Measurements from ENCODE around the gene HDGFL2.

Gene HDGFL2

GRCh38 chr19:4473763-4474513 lies 1.8 kb downstream of the HDGFL2 start (continued):
- TF ChIP-seq ZSCAN30 (tag by site-specific recombination; IDR thresholded peaks at IDR 0.05) (no peak), ZNF792 (tag by site-specific recombination; IDR thresholded peaks at IDR 0.05) (no peak), ZNF843 (tag by site-specific recombination; IDR thresholded peaks at IDR 0.05) (no peak), ZNF23 (tag by site-specific recombination; IDR thresholded peaks at IDR 0.05; ENCODE audit: borderline replicate concordance) (no peak), GFI1B (tag by site-specific recombination; IDR thresholded peaks at IDR 0.05) (no peak), ZNF394 (tag by site-specific recombination; IDR thresholded peaks at IDR 0.05; ENCODE audit: borderline replicate concordance) (peak; percentile 65; the same call in 1 of the 2 replicates), ZNF600 (tag by site-specific recombination; IDR thresholded peaks at IDR 0.05) (peak; percentile 74; the same call in 1 of the 2 replicates), GLI2 (tag by site-specific recombination; IDR thresholded peaks at IDR 0.05; ENCODE audit: borderline replicate concordance, low read depth) (no peak), ZIC2 (tag by site-specific recombination; IDR thresholded peaks at IDR 0.05) (no peak), ZNF155 (tag by site-specific recombination; IDR thresholded peaks at IDR 0.05) (no peak), BCL6B (tag by site-specific recombination; IDR thresholded peaks at IDR 0.05) (no peak), ZEB2 (tag by site-specific recombination; IDR thresholded peaks at IDR 0.05) (0 out of 2 replicates have a peak, but pooled peaks have one; percentile 16), ZNF335 (tag by site-specific recombination; conservative IDR thresholded peaks at IDR 0.05) (peak; percentile 82), ZNF404 (tag by site-specific recombination; IDR thresholded peaks at IDR 0.05) (no peak), ZBTB44 (tag by site-specific recombination; IDR thresholded peaks at IDR 0.05) (no peak), ZBTB10 (tag by site-specific recombination; IDR thresholded peaks at IDR 0.05) (0 out of 2 replicates have a peak, but pooled peaks have one; percentile 24), ZFHX2 (tag by site-specific recombination; conservative IDR thresholded peaks at IDR 0.05) (peak; percentile 61), ZNF837 (tag by site-specific recombination; IDR thresholded peaks at IDR 0.05) (no peak), KLF17 (tag by site-specific recombination; IDR thresholded peaks at IDR 0.05) (0 out of 2 replicates have a peak, but pooled peaks have one; percentile 24), HIC1 (tag by site-specific recombination; IDR thresholded peaks at IDR 0.05) (peak; percentile 72), ZNF266 (tag by site-specific recombination; IDR thresholded peaks at IDR 0.05; ENCODE audit: low read depth) (no peak), KLF16 (tag by site-specific recombination; IDR thresholded peaks at IDR 0.05) (peak; percentile 17; the same call in 1 of the 2 replicates), HOXC10 (CRISPR knock-in tag; IDR thresholded peaks at IDR 0.05) (no peak), ZSCAN5A (tag by site-specific recombination; IDR thresholded peaks at IDR 0.05) (no peak), ZNF530 (tag by site-specific recombination; IDR thresholded peaks at IDR 0.05; ENCODE audit: low read depth) (no peak), EGR2 (tag by site-specific recombination; IDR thresholded peaks at IDR 0.05; ENCODE audit: low read depth) (0 out of 2 replicates have a peak, but pooled peaks have one; percentile 23), MEIS1 (CRISPR knock-in tag; IDR thresholded peaks at IDR 0.05; ENCODE audit: borderline replicate concordance) (no peak), SP3 (tag by site-specific recombination; IDR thresholded peaks at IDR 0.05) (no peak), PRDM1 (tag by site-specific recombination; IDR thresholded peaks at IDR 0.05) (no peak), KLF1 (tag by site-specific recombination; IDR thresholded peaks at IDR 0.05) (0 out of 2 replicates have a peak, but pooled peaks have one; percentile 31)

Measured in HEK293 (cell line).